GM19468 (cell line): Measurements from ENCODE around the gene ZNF524.
"Not testable (repeated sequence)": the region's sequence is repeated elsewhere in the genome, so short reads cannot be mapped to it uniquely, and the experiment has no call there.

Source experiments
- ATAC-seq: cut with Tn5 transposase; IDR thresholded peaks from one replicate; pipeline ENCODE4 v1.9.1; 2021; ENCODE audit warnings: mild to moderate bottlenecking, moderate library complexity, moderate number of reproducible peaks; ENCODE audit not compliant: unreplicated experiment; ENCODE audit errors: extremely low read depth

ZNF524 gene, protein sequence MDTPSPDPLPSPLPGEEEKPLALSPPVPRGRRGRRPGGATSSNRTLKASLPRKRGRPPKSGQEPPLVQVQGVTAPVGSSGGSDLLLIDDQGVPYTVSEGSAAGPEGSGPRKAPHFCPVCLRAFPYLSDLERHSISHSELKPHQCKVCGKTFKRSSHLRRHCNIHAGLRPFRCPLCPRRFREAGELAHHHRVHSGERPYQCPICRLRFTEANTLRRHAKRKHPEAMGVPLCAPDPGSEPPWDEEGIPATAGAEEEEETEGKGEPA

GRCh38 chr19:55599842-55600661 is at the start of gene ZNF524:
TSS of gene ZNF524 (plus strand) at chr19:55600288. CDS start at chr19:55602113, 1,825 bp downstream.
- peak; percentile 18 for ATAC-seq

- no peak for ATAC-seq
Measured at GRCh38 chr19:55550321-55550650, 49.8 kb upstream of the ZNF524 start.

DNA sequence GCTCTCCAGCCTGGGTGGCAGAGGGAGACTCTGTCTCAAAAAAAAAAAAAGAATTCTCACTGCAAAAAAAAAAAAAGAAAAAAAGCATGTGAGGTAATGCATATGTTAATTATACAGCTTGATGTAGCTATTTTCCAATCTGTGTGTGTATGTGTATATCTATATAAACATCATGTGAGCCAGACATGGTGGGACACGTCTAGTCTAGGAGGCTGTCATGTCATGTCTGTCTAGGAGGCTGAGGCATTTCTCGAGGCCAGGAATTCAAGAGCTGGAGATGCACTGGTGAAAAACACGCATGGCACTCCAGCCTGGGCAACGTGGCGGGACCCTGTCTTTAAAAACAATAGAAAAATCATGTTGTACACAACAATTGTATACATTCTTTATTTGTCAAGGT is 47.9 kb upstream of the ZNF524 start:
- ATAC-seq = no peak

DNA sequence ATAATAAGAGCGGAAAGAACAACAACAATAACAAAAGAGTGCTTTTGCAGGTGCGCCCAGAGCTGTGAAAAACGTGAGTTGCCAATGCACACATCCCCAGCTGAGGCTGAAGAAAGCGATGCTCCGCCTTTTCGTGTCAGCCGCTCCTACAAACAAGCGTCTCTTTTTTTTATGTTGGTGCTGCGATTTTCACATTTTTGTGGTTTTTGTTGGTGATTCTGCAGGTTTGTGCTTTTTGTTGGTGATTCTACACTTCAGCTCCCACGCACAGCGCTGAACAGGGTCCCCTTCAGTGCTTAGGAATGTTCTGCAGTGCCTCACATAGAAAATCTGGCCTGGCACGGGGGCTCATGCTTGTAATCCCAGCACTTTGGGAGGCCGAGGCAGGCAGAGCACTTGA is 47.5 kb upstream of the ZNF524 start:
- ATAC-seq = no peak

GRCh38 chr19:55553217-55554182 is 46.6 kb upstream of the ZNF524 start:
- ATAC-seq = no peak

DNA sequence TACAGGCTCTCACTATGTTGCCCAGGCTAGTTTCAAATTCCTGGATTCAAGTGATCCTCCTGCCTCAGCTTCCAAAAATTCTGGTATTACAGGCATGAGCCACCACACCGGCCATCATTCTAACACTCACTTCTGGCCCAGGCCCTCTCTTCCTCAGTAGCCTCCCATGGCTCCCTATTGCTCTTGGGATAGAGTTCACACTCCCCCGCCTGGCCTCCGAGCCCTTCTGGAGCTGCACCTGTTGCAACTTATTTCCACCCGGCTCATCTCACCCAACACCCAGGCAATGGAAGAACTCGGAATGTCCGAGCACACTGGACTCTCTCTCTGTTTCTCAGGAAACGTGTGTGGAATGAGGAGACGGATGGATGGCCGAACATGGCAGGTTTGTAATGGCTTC is 45.8 kb upstream of the ZNF524 start:
- no peak for ATAC-seq

- no peak for ATAC-seq
Measured at GRCh38 chr19:55554741-55555152, 45.3 kb upstream of the ZNF524 start.

DNA sequence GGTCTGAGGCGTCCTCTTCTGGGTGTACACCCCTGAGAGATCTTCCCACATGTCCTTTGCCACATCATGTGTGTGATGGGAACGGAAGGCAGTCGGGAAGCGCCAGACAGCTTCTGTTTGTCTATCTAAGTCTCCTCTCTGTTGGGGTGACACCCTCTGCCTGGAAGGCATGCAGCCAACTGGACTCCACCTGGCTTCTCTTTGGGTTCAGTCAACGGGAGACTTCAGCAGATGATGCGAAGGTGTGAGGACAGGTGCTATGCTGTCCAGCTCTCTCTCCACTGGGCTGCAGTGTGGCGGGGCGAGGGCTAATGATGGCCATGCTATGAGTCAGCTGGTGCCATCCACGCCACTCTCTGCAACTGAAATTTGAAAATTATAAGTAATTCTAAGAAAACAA is 40.4 kb upstream of the ZNF524 start:
- ATAC-seq = no peak

DNA sequence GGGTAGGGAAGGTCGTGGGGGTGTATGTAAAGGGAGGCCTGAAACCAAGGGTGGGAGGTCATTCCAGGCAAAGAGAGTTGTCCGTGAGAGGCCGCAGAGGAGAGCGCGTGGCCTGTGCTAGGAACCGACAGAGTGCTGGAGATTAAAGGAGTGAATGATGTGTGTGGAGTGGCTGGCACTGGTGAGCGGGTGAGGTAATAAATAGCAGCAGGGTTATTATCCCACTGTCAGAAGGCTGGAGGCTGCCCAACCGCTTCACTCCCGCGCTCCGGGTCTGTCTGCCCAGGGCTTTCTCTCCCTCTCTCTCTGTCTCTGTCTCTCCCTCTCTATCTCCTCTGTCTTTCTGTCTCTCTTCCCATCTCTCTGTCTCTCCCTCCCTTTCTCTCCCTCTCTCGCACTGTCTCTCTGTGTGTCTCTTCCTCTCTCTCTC is 36.8 kb upstream of the ZNF524 start:
- ATAC-seq = no peak

GRCh38 chr19:55566823-55567222 is 33.3 kb upstream of the ZNF524 start:
- ATAC-seq = no peak

DNA sequence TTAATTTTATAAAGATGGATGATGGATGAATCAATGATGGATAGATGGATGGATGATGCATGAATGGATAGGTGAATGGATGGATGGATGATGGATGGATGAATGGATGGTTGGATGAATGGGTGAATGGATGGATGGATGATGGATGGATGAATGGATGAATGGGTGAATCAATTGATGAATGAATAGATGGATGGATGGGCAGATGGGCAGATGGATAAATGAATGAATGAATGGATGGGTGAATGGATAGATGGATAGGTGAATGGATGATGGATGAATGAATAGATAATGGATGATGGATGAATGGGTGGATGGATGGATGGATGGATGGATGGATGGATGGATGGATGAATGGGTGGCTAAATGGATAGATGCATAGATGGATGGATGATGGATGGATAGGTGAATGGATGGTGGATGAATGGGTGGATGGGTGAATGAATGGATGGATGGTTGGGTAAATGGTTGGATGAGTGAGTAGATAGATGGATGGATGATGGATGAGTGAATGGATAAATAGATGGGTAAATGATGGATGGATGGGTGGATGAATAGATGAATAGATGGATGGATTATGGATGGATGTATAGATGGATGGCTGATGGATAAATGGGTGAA is 32.3 kb upstream of the ZNF524 start:
- ATAC-seq = no peak

- not testable (repeated sequence) for ATAC-seq
Measured at GRCh38 chr19:55569477-55569876, 30.6 kb upstream of the ZNF524 start.

DNA sequence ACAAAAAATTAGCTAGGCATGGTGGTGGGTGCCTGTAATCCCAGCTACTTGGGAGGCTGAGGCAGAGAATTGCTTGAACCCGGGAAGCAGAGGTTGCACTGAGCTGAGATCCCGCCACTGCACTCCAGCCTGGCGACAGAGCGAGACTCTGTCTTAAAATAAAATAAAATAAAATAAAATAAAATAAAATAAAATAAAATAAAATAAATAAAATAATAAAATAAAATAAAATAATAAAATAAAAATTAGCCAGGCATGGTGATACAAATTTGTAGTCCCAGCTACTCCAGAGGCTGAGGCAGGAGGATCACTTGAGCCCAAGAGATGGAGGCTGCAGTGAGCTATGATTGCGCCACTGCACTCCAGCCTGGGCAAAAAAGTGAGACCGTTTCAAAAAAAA is 26.2 kb upstream of the ZNF524 start:
- not testable (repeated sequence) for ATAC-seq

GRCh38 chr19:55576746-55577145 is 23.3 kb upstream of the ZNF524 start:
- ATAC-seq = no peak

DNA sequence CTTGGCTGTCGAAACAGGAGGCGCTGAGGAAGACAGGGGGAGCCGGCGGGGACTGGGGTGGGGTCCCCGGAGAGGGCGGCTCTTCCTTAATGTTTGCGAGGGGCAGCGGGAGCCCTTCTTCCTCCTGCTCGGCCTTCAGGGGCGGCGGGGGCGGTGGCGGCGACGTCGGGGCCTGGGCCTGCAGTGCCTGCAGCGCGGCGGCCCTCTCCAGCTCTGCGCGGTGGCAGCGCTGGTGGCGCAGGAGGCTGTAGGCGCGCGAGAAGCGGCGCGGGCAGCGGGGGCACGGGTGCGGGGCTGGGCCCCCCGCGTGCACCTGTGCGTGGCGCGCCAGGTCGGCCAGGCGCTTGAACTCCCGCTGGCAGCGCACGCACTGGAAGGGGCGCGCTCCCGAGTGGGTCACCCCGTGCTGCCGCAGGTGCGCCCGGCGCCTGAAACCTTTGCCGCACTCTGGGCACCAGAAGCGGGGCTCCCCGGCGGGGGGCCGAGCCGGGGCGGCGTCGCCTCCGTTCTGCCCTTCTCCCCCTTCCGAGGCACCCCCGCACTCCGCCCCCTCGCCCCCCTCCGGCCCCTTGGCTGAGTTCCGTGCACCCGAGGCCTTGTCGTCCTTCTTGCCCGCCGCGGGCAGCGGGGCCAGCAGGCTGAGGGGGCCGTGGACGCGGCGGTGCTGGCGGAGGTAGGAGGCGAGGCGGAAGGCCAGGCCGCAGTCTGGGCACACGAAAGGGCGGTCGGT is 21.9 kb upstream of the ZNF524 start:
- ATAC-seq = no peak

DNA sequence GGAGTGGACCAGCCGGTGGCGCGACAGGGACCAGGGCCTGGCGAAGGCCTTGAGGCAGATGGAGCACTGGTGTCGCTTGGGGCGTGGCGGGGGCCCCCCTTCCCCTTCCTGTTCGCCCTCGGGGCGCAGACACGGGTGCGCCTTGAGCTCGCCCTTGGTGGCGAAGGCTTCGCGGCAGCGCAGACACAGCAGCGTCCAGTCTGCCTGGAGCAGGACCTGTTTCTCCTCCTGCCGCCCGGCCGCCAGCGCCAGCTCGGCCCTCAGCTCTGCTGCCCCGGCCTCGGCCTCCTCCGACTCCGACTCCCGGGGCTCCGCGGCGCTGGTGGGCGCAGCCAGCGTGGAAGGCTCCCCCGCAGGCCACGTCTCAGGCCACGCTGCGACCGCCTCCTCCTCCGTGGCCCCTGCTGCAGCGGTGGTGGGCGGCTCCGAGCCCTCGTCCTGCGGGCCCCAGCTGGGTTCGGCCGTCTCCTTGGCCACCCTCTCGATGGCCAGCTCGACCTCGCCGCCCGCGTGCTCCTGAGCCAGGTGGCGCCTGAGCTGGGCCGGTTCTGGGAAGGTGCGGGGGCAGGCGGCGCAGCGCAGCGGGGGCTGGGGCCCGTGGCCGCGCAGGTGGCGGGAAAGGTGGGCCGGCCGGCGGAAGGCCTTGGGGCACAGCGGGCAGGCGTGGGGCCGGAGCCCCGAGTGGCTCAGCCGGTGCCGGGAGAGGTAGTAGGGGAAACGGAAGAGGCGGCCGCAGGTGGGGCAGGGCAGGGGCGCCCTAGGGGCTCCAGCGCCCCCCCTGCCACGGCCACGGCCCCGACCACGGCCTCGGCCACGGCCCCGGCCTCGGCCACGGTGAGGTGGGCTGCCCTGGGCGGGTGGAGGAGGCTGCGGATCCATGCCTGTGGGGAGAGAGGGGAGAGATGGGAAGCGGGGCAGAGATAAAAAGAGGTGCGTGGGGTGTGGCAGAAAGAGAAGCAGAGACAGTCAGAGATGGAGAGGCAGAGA is 21.0 kb upstream of the ZNF524 start:
- ATAC-seq = no peak

- no peak for ATAC-seq
Measured at GRCh38 chr19:55579766-55580621, 20.1 kb upstream of the ZNF524 start.
